IMR-90 (cell line): ENCODE data around the gene NTM. TPM values are rescaled to one million over a fixed set of nuclear protein-coding genes. Genes with fewer than 3 reads are reported as not detected.

ENCODE experiments used
- ATAC-seq: fragments of 200-7000 bp; cut with Tn5 transposase; 2 replicates; pipeline ENCODE4 v1.9.1; 2020; ENCODE audit warnings: low read depth, mild to moderate bottlenecking, moderate library complexity
- BruUV-seq: library from RNA; stranded (reverse); fragments of 400-500 nt; replicated peaks from 2 replicates; lab custom pipeline; 2021; lab: Mats Ljungman, UMichigan
- CTCF ChIA-PET: fragments of 300-600 bp; formaldehyde crosslinking; extraction: SDS; loops from one replicate; lab custom pipeline; 2021; ENCODE audit warnings: antibody characterized with exemption; lab: Yijun Ruan, JAX
- POLR2A ChIA-PET: fragments of 300-600 bp; sonication (Branson Sonifier 250); formaldehyde crosslinking; loops from one replicate; lab custom pipeline; 2022; ENCODE audit warnings: antibody characterized with exemption; ENCODE audit not compliant: unreplicated experiment; lab: Charles Lee
- DNase-seq: peaks from one replicate; pipeline ENCODE4 v3.0.0; 2013
- H2AFZ ChIP-seq: replicated peaks from 2 replicates; pipeline ENCODE3; 2013; ENCODE audit warnings: low read length, mild to moderate bottlenecking; ENCODE audit not compliant: poor library complexity
- H2AK5ac ChIP-seq: 2 replicates; pipeline ENCODE4 v1.6.1; 2013; ENCODE audit warnings: low read depth, low read length, inconsistent platforms
- H2AK9ac ChIP-seq: replicated peaks from 2 replicates; pipeline ENCODE3; 2013; ENCODE audit warnings: mild to moderate bottlenecking, low read depth, low read length, moderate library complexity; ENCODE audit not compliant: poor library complexity
- H2BK120ac ChIP-seq: 2 replicates; pipeline ENCODE4 v1.6.1; 2013; ENCODE audit warnings: low read depth, low read length, inconsistent platforms
- H2BK15ac ChIP-seq: 3 replicates; pipeline ENCODE4 v1.6.1; 2013; ENCODE audit warnings: low read depth, low read length, inconsistent platforms
- H2BK20ac ChIP-seq: 2 replicates; pipeline ENCODE4 v1.6.1; 2013; ENCODE audit warnings: low read depth, mild to moderate bottlenecking, inconsistent platforms, low read length, moderate library complexity
- H2BK5ac ChIP-seq: 2 replicates; pipeline ENCODE4 v1.6.1; 2013; ENCODE audit warnings: mild to moderate bottlenecking, low read depth, low read length, inconsistent platforms; ENCODE audit not compliant: poor library complexity, severe bottlenecking
- H3K14ac ChIP-seq: replicated peaks from 2 replicates; pipeline ENCODE4 v1.6.1; 2013; ENCODE audit warnings: low read depth, low read length, inconsistent platforms
- H3K18ac ChIP-seq: 2 replicates; pipeline ENCODE4 v1.6.1; 2013; ENCODE audit warnings: low read depth, low read length, control low read depth
- H3K23ac ChIP-seq: 2 replicates; pipeline ENCODE4 v1.6.1; 2013; ENCODE audit warnings: low read depth, low read length, inconsistent platforms
- H3K27ac ChIP-seq: 2 replicates; pipeline ENCODE4 v1.5.1; 2013; ENCODE audit warnings: mild to moderate bottlenecking, control low read depth, low read length; ENCODE audit not compliant: insufficient read depth
- H3K27me3 ChIP-seq: 2 replicates; pipeline ENCODE4 v1.6.1; 2013; ENCODE audit warnings: low read length; ENCODE audit not compliant: control insufficient read depth, insufficient read depth
- H3K36me3 ChIP-seq: 2 replicates; pipeline ENCODE4 v1.6.1; 2013; ENCODE audit warnings: low read length, mixed read lengths; ENCODE audit not compliant: control insufficient read depth, insufficient read depth
- H3K4ac ChIP-seq: 2 replicates; pipeline ENCODE4 v1.6.1; 2013; ENCODE audit warnings: low read depth, low read length, inconsistent platforms
- H3K4me1 ChIP-seq: 2 replicates; pipeline ENCODE4 v1.6.1; 2013; ENCODE audit warnings: low read length, mixed read lengths; ENCODE audit not compliant: control insufficient read depth, insufficient read depth
- H3K4me2 ChIP-seq: 2 replicates; pipeline ENCODE4 v1.6.1; 2013; ENCODE audit warnings: low read depth, mild to moderate bottlenecking, control low read depth, low read length, moderate library complexity
- H3K4me3 ChIP-seq: 2 replicates; pipeline ENCODE4 v1.5.1; 2013; ENCODE audit warnings: low read depth, mild to moderate bottlenecking, control low read depth, low read length, moderate library complexity; ENCODE audit not compliant: insufficient read depth
- H3K56ac ChIP-seq: 2 replicates; pipeline ENCODE4 v1.6.1; 2013; ENCODE audit warnings: low read length, inconsistent platforms; ENCODE audit not compliant: insufficient read depth; ENCODE audit errors: extremely low read depth
- H3K79me1 ChIP-seq, 2 experiments: 2 replicates each; pipeline ENCODE4 v1.6.1; 2013; ENCODE audit warnings: low read length in 2 of 2, inconsistent platforms in 1 of 2, low read depth in 1 of 2
- H3K9ac ChIP-seq: 2 replicates; pipeline ENCODE4 v1.6.1; 2013; ENCODE audit warnings: low read depth, low read length, control low read depth
- H3K9me1 ChIP-seq: 2 replicates; pipeline ENCODE4 v1.6.1; 2013; ENCODE audit warnings: low read length, inconsistent platforms; ENCODE audit not compliant: insufficient read depth
- H3K9me3 ChIP-seq: 2 replicates; pipeline ENCODE4 v1.6.1; 2013; ENCODE audit warnings: low read length; ENCODE audit not compliant: control insufficient read depth, insufficient read depth
- H4K20me1 ChIP-seq: 2 replicates; pipeline ENCODE4 v1.6.1; 2013; ENCODE audit warnings: low read length, inconsistent platforms; ENCODE audit not compliant: insufficient read depth
- H4K5ac ChIP-seq: 2 replicates; pipeline ENCODE4 v1.6.1; 2013; ENCODE audit warnings: mild to moderate bottlenecking, low read depth, low read length, control low read depth
- H4K8ac ChIP-seq, 2 experiments: 2 replicates each; pipeline ENCODE4 v1.6.1; 2013; ENCODE audit warnings: low read depth in 2 of 2, low read length in 2 of 2, control low read depth in 1 of 2, inconsistent platforms in 1 of 2
- H4K91ac ChIP-seq: 2 replicates; pipeline ENCODE4 v1.6.1; 2013; ENCODE audit warnings: low read depth, low read length, inconsistent platforms; ENCODE audit not compliant: insufficient read depth
- BHLHE40 ChIP-seq: fragments of 150-350 bp; IDR thresholded peaks from 2 replicates; pipeline ENCODE4 v1.6.1; 2016; ENCODE audit warnings: mild to moderate bottlenecking, low read depth, low read length
- CEBPB ChIP-seq: IDR thresholded peaks from 2 replicates; pipeline ENCODE4 v1.6.1; 2012; ENCODE audit warnings: low read depth, low read length, improper control_type of control experiment
- CHD1 ChIP-seq: IDR thresholded peaks from 2 replicates; pipeline ENCODE4 v1.6.1; 2012; ENCODE audit warnings: low read depth, low read length, improper control_type of control experiment
- MAZ ChIP-seq: IDR thresholded peaks from 2 replicates; pipeline ENCODE4 v1.6.1; 2012; ENCODE audit warnings: low read depth, mild to moderate bottlenecking, low read length, improper control_type of control experiment, moderate library complexity, borderline replicate concordance
- MXI1 ChIP-seq: IDR thresholded peaks from 2 replicates; pipeline ENCODE4 v1.6.1; 2012; ENCODE audit warnings: low read depth, mild to moderate bottlenecking, low read length, moderate library complexity, borderline replicate concordance
- NFE2L2 ChIP-seq: fragments of 150-350 bp; IDR thresholded peaks from 2 replicates; pipeline ENCODE4 v1.6.1; 2016; ENCODE audit warnings: low read depth, mild to moderate bottlenecking, low read length
- POLR2A ChIP-seq: IDR thresholded peaks from 2 replicates; pipeline ENCODE4 v1.6.1; 2012; ENCODE audit warnings: mild to moderate bottlenecking, low read depth, low read length
- RAD21 ChIP-seq: IDR thresholded peaks from 2 replicates; pipeline ENCODE4 v1.6.1; 2012; ENCODE audit warnings: low read length, improper control_type of control experiment
- RCOR1 ChIP-seq: IDR thresholded peaks from 2 replicates; pipeline ENCODE4 v1.6.1; 2012; ENCODE audit warnings: mild to moderate bottlenecking, low read length, improper control_type of control experiment; ENCODE audit not compliant: insufficient replicate concordance
- RFX5 ChIP-seq: IDR thresholded peaks from 2 replicates; pipeline ENCODE4 v1.8.0; 2012; ENCODE audit warnings: low read depth, mild to moderate bottlenecking, low read length, moderate library complexity
- SMC3 ChIP-seq: fragments of 150-350 bp; IDR thresholded peaks from 2 replicates; pipeline ENCODE4 v1.6.1; 2016; ENCODE audit warnings: low read depth, mild to moderate bottlenecking, antibody characterized with exemption, low read length, moderate library complexity
- WGBS, 2 experiments: methylation state at CpG; one replicate each; pipeline versions ENCODE4 v1.1.5 to v1.1.7; 2013; ENCODE audit warnings: missing lambda C conversion rate in 2 of 2; ENCODE audit not compliant: insufficient read length in 1 of 2; ENCODE audit errors: extremely low coverage in 2 of 2; 5-methylcytosine and 5-hydroxymethylcytosine counted together
- dilution Hi-C: fragments of 300-500 bp; cut with HindIII; formaldehyde crosslinking; loops from one replicate; pipeline ENCODE4 v1.14.3; 2018; ENCODE audit warnings: low sequenced_read_pairs; ENCODE audit not compliant: unreplicated experiment
- in situ Hi-C: fragments of 300-500 bp; cut with MboI; formaldehyde crosslinking; loops from 3 replicates; pipeline ENCODE4 v1.14.3; 2019; ENCODE audit warnings: low sequenced_read_pairs, inconsistent platforms, mixed read lengths
- intact Hi-C: fragments of 100-400 bp; cut with micrococcal nuclease; formaldehyde crosslinking; loops from 2 replicates; pipeline ENCODE4 v1.10.0; 2022
- polyA plus RNA-seq, 3 experiments: library from polyadenylated mRNA; depleted of rRNA; stranded (reverse); fragments of >200 nt; gene quantifications; 2 replicates each; pipeline ENCODE4 v1.2.3, GENCODE V29; 2012; ENCODE audit warnings: low replicate concordance in 1 of 3
- total RNA-seq: library from RNA; depleted of rRNA; stranded (reverse); fragments of >200 nt; gene quantifications from 2 replicates; pipeline ENCODE4 v1.2.3, GENCODE V29; 2012
- TF ChIP-seq, protein P1 (sequence below): conservative IDR thresholded peaks from 2 replicates; pipeline ENCODE4 v1.5.1; 2012; ENCODE audit warnings: mild to moderate bottlenecking, low read depth, low read length, improper control_type of control experiment
- TF ChIP-seq, protein P2 (sequence below): fragments of 150-350 bp; IDR thresholded peaks from 2 replicates; pipeline ENCODE4 v1.6.1; 2016; ENCODE audit warnings: low read depth, mild to moderate bottlenecking, low read length, moderate library complexity, borderline replicate concordance

The NTM gene
- total and polyA plus RNA-seq, 2 of the 4 experiments (the other 2 are of a cell fraction) = 19.5 to 25.5 TPM

DNA sequence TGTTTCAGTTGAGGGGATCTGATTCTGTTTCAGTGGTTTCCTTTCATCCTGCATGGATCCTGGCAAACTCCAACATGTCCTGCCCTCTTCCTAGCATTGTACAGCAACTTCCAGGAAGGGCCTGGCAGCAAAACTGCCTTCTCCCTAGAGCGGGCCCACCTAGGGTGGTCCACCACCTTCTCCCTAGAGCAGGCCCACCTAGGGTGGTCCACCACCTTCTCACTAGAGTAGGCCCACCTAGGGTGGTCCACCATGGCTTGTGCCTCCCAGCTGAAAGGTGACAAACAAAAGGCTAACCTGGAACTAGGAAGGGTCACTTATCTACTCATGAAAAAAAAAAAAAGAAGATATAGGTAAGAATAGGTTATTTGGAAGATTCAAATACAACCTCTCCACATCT, 92.2 kb downstream of the NTM start:
- in situ Hi-C loops (no loop called here), dilution Hi-C loops (no loop called here), intact Hi-C loops (no loop called here)
- POLR2A ChIA-PET = no interaction called here
- Histone ChIP-seq H4K8ac (no peak overlapping the region), H3K4me2 (no peak overlapping the region), H3K23ac (no peak overlapping the region), H3K79me1 (no peaks in the 10 kb centered on the region), H2AFZ (no peak overlapping the region), H3K27me3 (peaks cover 3% of the 10 kb centered on the region), H4K20me1 (no peaks in the 10 kb centered on the region), H3K14ac (no peak overlapping the region), H2AK5ac (no peak overlapping the region), H2BK20ac (no peak overlapping the region), H4K91ac (no peak overlapping the region), H3K9ac (no peak overlapping the region), H2BK120ac (no peak overlapping the region), H3K27ac (no peak overlapping the region), H3K36me3 (no peaks in the 10 kb centered on the region), H3K9me3 (no peaks in the 10 kb centered on the region), H3K4me3 (no peak overlapping the region), H3K18ac (no peak overlapping the region), H3K4me1 (no peaks in the 10 kb centered on the region), H2BK15ac (no peak overlapping the region), H3K4ac (no peak overlapping the region), H4K5ac (no peak overlapping the region), H2BK5ac (no peak overlapping the region), H3K56ac (no peak overlapping the region), H3K9me1 (no peaks in the 10 kb centered on the region), H2AK9ac (no peak overlapping the region)
- CTCF ChIA-PET = no interaction called here
- BruUV-seq = no TSS peak
- ATAC-seq = no peak
- no CpG with 5 or more reads among the region's 1 CpG for WGBS, 2 experiments
- TF ChIP-seq NFE2L2 (no peak), RFX5 (no peak), MAZ (no peak), POLR2A (no peak), BHLHE40 (no peak), SMC3 (no peak), CHD1 (no peak), RAD21 (no peak), CEBPB (no peak), MXI1 (no peak), RCOR1 (no peak)
- TF ChIP-seq, protein P1, sequence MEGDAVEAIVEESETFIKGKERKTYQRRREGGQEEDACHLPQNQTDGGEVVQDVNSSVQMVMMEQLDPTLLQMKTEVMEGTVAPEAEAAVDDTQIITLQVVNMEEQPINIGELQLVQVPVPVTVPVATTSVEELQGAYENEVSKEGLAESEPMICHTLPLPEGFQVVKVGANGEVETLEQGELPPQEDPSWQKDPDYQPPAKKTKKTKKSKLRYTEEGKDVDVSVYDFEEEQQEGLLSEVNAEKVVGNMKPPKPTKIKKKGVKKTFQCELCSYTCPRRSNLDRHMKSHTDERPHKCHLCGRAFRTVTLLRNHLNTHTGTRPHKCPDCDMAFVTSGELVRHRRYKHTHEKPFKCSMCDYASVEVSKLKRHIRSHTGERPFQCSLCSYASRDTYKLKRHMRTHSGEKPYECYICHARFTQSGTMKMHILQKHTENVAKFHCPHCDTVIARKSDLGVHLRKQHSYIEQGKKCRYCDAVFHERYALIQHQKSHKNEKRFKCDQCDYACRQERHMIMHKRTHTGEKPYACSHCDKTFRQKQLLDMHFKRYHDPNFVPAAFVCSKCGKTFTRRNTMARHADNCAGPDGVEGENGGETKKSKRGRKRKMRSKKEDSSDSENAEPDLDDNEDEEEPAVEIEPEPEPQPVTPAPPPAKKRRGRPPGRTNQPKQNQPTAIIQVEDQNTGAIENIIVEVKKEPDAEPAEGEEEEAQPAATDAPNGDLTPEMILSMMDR = no peak
- TF ChIP-seq, protein P2, sequence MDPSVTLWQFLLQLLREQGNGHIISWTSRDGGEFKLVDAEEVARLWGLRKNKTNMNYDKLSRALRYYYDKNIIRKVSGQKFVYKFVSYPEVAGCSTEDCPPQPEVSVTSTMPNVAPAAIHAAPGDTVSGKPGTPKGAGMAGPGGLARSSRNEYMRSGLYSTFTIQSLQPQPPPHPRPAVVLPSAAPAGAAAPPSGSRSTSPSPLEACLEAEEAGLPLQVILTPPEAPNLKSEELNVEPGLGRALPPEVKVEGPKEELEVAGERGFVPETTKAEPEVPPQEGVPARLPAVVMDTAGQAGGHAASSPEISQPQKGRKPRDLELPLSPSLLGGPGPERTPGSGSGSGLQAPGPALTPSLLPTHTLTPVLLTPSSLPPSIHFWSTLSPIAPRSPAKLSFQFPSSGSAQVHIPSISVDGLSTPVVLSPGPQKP = no peak
- no peak for DNase-seq
